Stimulated activated CD8-positive, alpha-beta memory T cell treated with anti-CD3 and anti-CD28 coated beads, Interleukin-12 subunit alpha, Interleukin-12 subunit beta, amount 100 ng/mL, for 1 hour (primary cell): ENCODE data around the gene FDPS.
"Not testable (repeated sequence)": the region's sequence is repeated elsewhere in the genome, so short reads cannot be mapped to it uniquely, and the experiment has no call there.

Source experiments
- DNase-seq: peaks from one replicate; pipeline ENCODE4 v3.0.0-alpha.2; 2020; ENCODE audit warnings: low read depth

The FDPS gene

DNA sequence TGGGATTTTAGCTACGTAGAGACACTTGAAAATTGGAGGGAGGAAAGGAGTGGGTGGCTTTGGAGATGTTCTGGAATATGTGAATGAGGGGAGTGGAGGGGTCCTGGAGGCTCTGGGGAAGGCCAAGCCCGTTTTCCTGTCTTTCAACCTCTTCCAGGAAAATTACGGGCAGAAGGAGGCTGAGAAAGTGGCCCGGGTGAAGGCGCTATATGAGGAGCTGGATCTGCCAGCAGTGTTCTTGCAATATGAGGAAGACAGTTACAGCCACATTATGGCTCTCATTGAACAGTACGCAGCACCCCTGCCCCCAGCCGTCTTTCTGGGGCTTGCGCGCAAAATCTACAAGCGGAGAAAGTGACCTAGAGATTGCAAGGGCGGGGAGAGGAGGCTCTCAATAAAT lies 11.6 kb downstream of the FDPS start:
- no peak for DNase-seq

DNA sequence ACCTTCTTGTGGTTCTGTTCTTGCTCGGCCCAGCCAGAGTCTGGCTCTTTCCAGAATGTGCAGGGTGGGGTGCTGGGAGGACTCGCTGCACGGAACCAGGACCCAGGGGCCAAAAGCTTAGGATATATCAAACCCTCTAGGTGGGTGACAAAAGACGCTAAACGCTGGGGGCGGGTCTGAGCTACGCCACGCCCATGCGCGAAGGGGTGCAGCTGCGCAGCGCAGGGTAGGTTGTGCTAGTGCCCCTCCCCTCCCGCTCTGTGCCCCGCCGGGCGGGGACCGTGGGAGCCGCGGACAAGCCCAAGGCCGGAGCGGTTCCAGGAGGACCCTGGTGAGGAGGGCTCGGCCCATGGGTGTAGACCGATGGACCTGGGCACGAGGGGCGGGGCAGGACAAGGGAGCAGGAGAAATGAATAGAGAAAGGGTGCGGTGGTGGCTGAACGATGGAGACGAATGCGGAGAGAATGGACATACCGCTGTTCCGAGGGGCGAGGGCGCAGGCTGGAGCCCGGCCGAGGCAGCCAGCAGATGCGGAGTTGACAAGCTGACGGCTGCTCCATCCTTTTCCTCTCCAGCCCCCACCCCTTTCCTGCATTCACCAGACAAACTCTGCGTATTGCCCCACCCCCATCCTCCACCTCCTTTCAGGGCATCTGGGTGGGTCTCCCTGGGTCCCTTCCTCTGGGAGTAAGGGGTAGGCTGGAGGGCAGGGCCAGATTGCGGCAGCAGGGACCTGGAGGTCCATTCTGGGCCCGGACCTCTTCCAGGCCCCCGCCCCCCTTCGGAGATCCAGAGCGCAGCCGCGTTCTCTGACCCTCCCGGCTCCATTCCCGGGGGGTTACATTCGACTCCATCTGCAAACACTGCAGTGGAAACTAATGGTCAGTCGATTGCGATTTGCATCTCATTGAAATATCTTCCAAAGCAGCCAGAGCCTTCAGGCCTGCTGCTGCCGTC lies 12.3 kb downstream of the FDPS start, which contains the start of gene RUSC1:
Gene RUSC1, plus strand, starts transcription at position 234 of the 957 bp plus-strand sequence. CDS start 880 bp downstream, outside the sequence.
- peak; percentile 42 for DNase-seq

DNA sequence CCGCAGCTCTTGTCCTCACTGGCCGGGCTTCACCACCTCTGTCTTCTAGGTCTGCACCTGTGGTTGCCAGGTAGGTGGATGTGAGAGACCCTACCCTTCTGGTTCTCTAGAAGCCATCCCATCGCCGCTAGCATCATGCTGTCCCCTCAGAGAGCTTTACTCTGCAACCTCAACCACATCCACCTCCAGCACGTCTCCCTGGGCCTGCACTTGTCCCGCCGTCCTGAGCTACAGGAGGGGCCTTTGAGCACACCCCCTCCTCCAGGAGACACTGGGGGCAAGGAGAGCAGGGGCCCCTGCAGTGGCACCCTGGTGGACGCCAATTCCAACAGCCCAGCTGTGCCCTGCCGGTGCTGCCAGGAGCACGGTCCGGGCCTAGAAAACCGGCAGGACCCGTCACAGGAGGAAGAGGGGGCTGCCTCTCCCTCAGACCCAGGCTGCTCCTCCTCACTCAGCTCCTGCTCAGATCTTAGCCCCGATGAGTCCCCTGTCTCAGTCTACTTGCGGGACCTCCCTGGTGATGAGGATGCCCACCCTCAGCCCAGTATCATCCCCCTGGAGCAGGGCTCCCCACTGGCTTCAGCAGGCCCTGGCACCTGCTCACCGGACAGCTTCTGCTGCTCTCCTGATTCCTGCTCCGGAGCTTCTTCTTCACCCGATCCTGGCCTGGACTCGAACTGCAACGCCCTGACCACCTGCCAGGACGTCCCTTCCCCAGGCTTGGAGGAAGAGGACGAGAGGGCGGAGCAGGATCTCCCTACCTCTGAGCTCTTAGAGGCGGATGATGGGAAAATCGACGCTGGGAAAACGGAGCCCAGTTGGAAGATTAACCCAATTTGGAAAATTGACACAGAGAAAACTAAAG lies 13.2 kb downstream of the FDPS start:
- DNase-seq: no peak

DNA sequence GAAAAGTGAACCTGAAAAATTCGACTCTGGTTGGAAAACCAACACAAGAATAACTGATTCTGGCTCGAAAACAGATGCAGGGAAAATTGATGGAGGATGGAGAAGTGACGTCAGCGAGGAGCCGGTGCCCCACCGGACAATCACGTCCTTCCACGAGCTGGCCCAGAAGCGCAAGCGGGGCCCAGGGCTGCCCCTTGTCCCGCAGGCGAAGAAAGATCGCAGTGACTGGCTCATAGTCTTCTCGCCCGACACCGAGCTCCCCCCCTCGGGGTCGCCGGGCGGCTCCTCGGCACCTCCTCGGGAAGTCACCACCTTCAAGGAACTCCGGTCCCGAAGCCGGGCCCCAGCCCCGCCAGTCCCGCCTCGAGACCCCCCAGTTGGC lies 13.9 kb downstream of the FDPS start:
- DNase-seq: no peak

DNA sequence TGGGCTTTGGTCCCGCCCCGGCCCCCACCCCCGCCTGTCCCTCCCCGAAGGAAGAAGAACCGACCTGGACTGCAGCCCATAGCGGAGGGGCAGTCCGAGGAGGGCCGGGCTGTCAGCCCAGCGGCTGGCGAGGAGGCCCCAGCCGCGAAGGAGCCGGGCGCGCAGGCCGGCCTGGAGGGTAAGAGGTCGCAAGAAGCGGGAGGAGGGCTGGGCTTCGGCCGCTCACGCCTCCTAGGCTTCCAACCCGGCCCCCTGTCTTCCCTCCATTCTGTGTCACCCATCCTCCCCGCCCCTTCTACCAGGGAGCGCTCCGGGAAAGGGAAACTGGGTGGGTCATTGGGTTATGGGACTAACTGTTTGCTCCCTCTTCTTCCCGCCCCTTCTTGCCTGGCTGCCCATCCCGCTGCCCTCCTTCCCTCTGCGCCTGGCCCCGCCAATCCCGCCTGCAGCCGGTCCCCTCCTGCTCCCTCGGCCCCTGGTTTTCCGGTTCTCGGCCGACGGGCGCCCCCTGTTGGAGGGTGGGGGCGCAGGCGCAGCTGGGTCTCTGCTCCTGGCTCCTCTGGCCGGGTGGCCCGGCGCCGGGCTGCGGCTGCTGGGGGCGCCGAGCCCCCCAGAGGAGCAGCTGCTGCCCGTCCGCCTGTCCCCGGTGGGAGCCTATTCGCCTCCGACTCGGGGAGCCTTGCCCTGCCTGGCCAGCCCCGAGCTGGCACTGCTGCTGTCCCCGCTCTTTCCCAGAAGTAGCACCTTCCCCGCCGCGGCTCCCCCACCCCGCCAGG lies 14.5 kb downstream of the FDPS start:
- peak; percentile 75 for DNase-seq

DNA sequence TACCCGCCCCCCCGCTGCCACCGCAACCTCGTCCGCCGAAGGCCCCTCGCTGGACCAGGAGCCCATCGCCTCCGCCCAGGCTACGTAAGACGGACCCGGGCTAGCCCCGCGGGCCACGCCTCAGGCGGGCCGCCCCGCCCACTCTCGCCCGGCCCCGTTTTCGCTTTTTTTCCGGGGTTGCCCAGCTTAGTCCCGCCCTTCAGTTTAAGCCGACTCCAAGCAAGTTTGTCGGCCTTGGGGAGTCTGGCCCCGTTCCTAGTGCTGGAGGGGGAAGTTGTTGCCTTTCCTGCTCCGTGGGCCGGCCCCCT lies 15.0 kb downstream of the FDPS start:
- peak; percentile 67 for DNase-seq

DNA sequence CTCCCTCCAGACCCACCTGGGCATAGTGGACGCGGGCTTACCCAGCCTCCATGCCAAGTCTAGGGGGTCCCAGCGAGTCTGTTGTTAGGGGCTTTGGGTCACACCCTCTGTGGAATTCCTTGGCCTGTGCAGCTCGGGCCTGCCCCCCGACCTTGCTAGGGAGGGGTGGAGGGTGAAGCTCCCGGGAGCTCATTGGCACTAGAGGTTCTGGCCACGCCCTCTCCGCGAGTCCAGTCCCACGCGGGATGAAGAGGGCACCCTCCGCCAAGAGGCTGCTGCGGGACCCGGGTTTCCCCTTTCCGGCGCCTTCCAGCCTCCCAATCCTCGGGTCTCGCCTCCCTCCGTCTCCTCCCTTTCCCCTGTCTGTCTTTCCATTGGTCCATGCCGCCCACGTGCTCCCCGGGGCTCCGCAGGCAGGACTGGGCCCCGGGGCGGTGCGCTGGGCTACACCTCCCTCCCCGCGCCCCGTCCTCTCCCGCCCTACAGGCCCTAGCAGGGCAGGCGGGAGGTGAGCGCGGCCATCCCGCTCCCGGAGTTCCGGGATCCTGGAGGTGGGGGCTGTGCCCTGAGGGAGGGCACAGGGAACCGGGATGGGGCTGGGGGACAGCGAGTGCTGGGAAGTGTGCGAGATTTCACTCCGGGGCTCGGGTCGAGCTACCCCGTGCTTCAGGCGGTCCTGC lies 15.5 kb downstream of the FDPS start:
- DNase-seq: peak; percentile 67

DNA sequence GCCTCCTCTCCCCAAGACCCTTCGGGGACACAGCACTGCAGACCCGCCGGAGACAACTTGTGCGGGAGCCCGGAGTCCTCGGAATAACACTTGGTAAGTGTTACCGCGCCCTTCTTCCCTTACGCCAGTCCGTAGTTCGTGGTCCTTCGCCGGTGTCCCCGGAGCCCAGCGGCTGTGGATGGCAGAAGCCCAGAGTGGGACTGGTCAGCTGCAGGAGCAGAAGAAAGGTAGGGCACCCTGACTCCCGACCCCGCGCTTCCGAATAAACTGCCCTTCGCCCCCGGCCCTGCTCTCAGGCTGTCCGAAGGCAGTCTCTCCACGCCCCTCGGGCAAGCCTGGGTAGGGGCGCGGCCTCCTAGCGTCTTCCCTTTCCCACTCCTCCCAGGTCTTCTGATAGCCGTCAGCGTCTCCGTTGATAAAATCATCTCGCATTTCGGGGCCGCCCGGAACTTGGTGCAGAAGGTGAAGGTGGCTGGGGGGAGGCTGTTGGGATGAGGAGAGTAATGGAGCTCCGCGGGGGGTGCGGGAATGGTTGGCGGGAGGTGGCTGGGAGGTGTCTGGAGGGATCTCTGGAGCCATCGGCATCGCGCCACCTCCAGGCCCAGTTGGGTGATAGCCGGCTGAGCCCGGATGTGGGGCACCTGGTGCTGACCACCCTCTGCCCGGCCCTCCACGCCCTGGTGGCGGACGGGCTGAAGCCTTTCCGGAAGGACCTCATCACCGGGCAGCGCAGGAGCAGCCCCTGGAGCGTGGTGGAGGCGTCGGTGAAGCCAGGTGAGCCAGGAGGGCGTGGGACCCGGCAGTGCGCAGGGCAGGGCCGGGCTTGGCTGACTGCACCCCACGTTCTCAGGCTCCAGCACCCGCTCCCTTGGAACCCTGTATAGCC lies 16.3 kb downstream of the FDPS start:
- DNase-seq: no peak

DNA sequence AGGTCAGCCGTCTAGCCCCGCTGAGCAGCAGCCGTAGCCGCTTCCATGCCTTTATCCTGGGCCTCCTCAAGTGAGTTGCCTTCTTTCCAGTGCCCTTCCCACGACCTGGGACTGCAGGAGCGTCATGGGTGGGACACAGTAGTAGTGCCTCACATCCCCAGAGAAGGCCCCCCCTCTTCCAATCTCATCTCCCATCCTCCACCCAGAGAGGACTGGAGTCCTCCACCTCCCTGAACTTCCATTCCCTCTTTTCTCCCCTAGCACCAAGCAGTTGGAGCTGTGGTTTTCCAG lies 16.9 kb downstream of the FDPS start:
- DNase-seq: no peak

DNA sequence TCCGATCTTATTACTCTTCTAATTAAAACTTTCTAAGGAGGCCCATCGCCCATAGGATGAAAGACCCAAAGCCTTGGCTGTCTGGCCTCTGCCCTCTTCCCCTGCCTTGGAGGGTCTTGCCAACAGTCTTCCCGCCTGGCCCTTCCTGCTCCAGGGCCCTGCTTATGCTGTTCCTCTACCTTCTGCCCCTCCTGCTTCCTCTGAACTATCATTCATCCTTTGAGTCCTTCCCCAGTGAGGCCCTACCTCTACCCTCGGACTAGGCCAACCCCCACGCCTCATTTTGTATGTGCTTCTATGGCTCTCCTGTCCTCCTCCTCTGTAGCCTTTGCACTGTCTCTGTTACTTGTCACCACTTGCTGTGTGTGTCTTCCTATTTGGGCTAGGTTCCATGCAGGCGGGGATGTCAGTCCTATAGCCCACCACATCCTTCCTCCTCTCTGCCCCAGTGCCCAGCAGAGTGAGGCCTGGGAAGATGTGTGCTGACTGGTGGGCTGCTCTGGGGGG lies 17.4 kb downstream of the FDPS start:
- DNase-seq: no peak

DNA sequence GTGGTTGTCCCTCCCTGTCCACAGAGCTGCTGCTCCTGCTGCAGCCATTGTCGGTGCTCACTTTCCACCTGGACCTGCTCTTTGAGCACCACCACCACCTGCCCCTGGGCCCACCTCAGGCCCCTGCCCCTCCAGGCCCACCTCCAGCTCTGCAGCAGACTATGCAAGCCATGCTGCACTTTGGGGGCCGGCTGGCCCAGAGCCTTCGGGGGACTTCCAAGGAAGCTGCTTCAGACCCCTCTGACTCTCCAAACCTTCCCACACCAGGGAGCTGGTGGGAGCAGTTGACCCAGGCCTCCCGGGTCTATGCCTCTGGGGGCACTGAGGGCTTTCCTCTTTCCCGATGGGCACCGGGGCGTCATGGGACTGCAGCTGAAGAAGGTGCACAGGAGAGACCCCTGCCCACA lies 18.0 kb downstream of the FDPS start:
- no peak for DNase-seq

DNA sequence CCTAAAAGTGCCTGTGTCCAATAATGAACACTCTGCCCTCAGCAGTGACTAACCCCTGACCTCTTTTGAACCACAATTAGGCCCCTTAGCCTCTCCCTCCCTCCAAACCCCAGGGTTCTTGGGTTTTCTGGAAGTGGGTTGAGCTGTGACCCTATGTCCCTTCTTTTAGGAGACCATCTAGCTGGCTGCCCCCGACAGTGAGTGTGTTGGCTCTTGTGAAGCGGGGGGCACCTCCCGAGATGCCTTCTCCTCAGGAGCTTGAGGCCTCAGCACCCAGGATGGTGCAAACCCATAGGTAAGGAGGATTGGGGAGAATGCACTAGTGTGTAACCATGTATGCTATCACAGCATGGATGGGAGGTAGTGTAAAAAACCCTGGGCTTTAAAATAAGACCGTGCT lies 19.3 kb downstream of the FDPS start:
- DNase-seq: no peak

DNA sequence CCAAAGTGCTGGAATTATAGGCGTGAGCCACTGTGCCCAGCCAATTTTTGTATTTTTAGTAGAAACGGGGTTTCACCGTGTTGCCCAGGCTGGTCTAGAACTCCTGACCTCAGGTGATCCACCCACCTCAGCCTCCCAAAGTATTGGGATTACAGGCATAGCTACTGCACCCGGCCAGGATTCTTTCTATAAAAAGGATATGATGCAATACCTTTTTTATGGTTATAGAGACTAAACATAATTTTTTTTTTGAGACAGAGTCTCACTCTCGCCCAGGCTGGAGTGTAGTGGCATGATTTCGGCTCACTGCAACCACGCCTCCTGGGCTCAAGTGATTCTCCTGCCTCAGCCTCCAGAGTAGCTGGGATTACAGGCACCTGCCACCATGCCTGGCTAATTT lies 20.2 kb downstream of the FDPS start:
- not testable (repeated sequence) for DNase-seq

DNA sequence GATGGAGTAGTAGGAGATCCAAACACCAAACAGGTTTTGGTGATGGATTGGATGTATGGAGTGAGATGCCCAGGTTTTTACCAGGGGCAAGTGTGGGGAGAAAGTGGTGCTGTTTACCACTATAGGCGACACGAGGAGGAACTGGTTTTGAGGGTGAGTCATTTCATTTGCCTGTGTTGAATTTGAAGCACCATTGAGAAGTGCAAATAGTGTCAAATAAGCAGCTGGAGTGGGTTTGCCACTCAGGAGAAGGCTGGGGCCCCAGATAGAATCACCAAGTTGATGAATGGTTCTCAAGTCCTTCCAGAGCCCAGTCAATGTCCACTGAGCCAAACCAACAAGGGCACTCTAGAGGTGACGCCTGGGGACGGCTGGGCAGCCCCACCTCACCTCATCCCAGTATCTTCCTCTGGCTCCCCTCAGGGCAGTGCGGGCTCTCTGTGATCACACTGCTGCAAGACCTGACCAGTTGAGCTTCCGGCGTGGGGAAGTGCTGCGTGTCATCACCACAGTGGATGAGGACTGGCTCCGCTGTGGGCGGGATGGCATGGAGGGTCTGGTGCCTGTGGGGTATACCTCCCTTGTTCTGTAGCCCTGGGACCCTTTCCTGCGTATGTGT lies 21.4 kb downstream of the FDPS start:
- no peak for DNase-seq

DNA sequence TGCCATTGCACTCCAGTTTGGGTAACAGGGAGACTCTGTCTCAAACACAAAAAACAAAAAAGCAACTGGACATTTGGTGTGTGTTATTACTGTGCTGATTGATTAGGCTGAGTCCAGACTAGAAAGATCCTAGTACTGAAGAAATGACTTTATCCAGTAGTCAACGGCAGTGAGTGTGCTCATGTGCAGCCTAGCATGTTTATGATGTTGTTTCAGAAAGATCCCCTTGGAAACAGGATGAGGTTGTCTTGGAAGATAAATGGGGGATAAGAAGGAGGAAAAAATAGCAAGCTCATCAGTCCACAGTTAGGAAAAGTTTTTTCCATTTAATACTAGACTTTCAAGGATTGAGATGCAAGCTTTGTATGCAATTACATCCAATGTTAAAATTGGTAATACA lies 26.3 kb downstream of the FDPS start:
- no peak for DNase-seq

DNA sequence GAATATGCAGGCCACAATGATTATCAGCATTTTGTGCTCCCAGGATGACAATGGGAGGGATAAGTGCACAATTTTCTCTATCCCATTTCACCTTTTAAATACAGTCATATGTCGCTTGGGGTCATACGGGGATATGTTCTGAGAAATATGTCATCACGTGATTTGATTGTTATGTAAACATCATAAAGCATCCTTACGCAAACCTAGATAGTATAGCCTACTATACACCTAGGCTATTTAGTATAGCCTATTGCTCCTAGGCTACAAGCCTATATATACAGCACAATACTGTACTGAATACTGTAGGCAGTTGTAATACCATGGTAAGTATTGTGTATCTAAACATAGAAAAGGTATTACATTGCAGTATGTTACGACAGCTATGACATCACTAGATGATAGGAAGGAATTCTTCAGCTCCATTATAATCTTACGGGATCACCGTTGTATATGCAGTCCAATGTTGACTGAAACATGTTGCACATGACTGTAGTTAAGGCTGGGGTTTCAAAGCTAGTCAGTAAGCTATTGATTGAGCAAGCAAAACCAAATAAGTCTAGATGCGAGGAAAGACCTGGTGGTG lies 30.9 kb downstream of the FDPS start:
- DNase-seq: no peak

DNA sequence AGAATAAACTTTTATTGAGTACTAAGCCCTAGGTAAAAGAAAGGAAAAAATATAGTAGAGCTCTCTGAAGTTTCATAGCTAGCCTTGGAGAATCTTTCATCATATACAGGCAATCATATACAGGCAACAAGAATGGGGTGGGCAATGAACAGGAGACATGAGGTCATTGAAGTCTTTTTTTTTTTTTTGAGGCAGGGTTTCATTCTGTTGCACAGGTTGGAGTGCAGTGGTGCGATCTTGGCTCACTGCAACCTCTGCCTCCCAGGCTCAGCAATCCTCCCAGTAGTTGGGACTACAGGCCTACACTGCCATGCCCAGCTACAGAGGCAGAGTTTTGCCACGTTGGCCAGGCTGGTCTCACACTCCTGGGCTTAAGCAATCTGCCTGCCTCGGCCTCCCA lies 34.2 kb downstream of the FDPS start:
- DNase-seq: no peak

DNA sequence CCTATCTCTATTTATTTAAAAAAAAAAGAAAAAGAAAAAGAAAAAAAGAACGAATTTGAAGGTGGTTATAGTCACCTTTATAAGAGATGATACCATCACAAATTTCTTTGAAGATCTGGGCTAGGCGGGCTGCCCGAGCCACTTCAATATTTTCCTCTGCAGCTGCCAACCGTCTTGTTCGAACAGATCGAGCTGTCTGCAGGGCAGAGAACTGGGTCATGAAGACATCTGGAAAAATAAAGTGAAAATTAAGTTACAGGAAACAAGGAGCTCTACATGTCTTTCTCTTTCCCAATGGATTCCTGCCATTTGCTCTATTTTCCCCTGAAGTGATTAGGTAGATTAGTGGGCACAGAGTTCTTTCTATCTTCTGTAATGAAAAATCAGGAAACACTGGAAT lies 44.0 kb downstream of the FDPS start:
- no peak for DNase-seq

DNA sequence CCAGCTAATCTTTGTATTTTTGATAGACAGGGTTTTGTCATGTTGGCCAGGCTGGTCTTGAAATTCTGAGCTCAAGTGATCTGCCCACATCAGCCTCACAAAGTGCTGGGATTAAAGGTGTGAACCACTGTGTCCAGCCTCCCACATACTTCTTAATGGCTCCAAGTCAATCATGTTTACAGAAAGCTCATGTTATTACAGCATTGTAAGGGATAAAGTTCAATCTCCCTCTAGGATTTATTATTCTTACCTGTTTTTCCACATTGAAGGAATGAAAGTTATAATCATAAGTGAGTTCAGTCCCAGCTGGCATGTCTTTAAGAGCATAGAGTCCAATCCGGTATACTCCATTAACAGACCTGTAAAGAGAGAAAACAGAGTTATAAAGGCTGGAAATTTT lies 51.4 kb downstream of the FDPS start:
- no peak for DNase-seq
